ENCODE results near the gene STIP1.

STIP1 gene

GRCh38 chr11:64209563-64209843 is 23.5 kb downstream of the STIP1 start:
- H3K4me2 ChIP-seq (ENCODE audit: low read length, poor library complexity, severe bottlenecking): no peak overlapping the region
- H3K4ac ChIP-seq (ENCODE audit: low read depth in 1 of 2, low read length in 2 of 2): no peak overlapping the region
- peaks cover 27% of the 10 kb centered on the region for H3K4me1 ChIP-seq (ENCODE audit: control insufficient read depth, insufficient read depth, low read depth, low read length)
- H3K9ac ChIP-seq (ENCODE audit: low read length): no peak overlapping the region
- no peak overlapping the region for H2BK12ac ChIP-seq (ENCODE audit: low read length in 2 of 2)
- H2BK120ac ChIP-seq (ENCODE audit: low read depth, low read length): no peak overlapping the region
- H2AK5ac ChIP-seq (ENCODE audit: low read length, severe bottlenecking): no peak overlapping the region
- no peak for DNase-seq
- H4K8ac ChIP-seq (ENCODE audit: low read length): no peak overlapping the region
- H3K27me3 ChIP-seq (ENCODE audit: control insufficient read depth in 1 of 2, insufficient read depth in 1 of 2, low read length in 2 of 2): no peaks in the 10 kb centered on the region
- H3K18ac ChIP-seq (ENCODE audit: low read depth in 1 of 2, low read length in 2 of 2): no peak overlapping the region
- H3K79me1 ChIP-seq (replicated peaks; ENCODE audit: low read length, poor library complexity, severe bottlenecking): peaks cover 12% of the 10 kb centered on the region
- H2BK15ac ChIP-seq (ENCODE audit: low read depth, poor library complexity, severe bottlenecking): no peak overlapping the region
- no peak overlapping the region for H2AFZ ChIP-seq (ENCODE audit: low read depth, low read length)
- WGBS: 93% methylated on average over 8 of the region's 8 CpGs
- no peak overlapping the region for H2BK5ac ChIP-seq (ENCODE audit: low read depth, low read length, poor library complexity, severe bottlenecking)
- no peak overlapping the region for H4K91ac ChIP-seq (ENCODE audit: low read length)
- H3K4me3 ChIP-seq (ENCODE audit: insufficient read depth in 1 of 2, low read depth in 1 of 2, low read length in 2 of 2): no peak overlapping the region
- no peak overlapping the region for H3K23ac ChIP-seq (ENCODE audit: low read length in 2 of 2)
- peaks cover 27 to 55% of the 10 kb centered on the region in 2 experiments for H3K36me3 ChIP-seq (ENCODE audit: control insufficient read depth in 1 of 2, insufficient read depth in 2 of 2, low read depth in 1 of 2, low read length in 2 of 2)
- no peak overlapping the region for H3K27ac ChIP-seq (ENCODE audit: low read length, poor library complexity, severe bottlenecking)
- H3K9me3 ChIP-seq (ENCODE audit: control insufficient read depth, low read length): no peaks in the 10 kb centered on the region
- no peak overlapping the region for H3K14ac ChIP-seq (ENCODE audit: low read length in 2 of 2)

DNA sequence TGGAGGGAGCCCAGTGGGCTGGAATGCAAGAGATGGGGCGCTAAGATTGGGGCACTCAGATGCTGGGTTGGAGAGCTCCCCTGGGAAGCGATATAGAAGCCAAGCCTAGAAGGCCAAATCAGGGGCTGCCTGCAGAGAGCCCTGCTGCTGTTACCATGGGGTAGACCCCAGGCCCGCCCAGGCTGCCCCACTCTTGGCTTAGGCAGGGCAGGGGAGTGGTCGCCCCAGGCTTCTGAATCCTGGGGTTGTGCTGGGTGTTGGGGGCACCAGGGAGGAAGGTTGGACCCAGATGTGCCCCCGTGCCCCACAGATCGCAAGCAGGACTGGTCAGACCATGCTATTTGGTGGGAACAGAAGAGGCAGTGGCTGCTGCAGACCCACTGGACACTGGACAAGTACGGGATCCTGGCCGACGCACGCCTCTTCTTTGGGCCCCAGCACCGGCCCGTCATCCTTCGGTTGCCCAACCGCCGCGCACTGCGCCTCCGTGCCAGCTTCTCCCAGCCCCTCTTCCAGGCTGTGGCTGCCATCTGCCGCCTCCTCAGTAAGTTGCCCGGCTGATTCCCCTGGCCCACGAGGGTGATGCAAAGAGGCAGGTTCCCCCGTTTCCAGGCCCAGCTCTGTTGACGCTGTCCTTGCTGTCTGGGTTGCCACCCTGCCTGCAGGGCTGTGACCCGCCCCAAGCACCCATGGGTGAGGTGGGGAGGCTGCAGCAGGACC is 24.5 kb downstream of the STIP1 start:
- Histone ChIP-seq H3K4me2 (ENCODE audit: low read length, poor library complexity, severe bottlenecking) (no peak overlapping the region), H3K4me3 (ENCODE audit: insufficient read depth in 1 of 2, low read depth in 1 of 2, low read length in 2 of 2) (no peak overlapping the region), H3K9ac (ENCODE audit: low read length) (no peak overlapping the region), H2BK12ac (ENCODE audit: low read length in 2 of 2) (no peak overlapping the region), H3K27ac (ENCODE audit: low read length, poor library complexity, severe bottlenecking) (no peak overlapping the region), H2BK5ac (ENCODE audit: low read depth, low read length, poor library complexity, severe bottlenecking) (no peak overlapping the region), H3K4ac (ENCODE audit: low read depth in 1 of 2, low read length in 2 of 2) (no peak overlapping the region), H3K18ac (ENCODE audit: low read depth in 1 of 2, low read length in 2 of 2) (no peak overlapping the region), H3K27me3 (ENCODE audit: control insufficient read depth in 1 of 2, insufficient read depth in 1 of 2, low read length in 2 of 2) (no peaks in the 10 kb centered on the region), H3K23ac (ENCODE audit: low read length in 2 of 2) (no peak overlapping the region), H3K79me1 (replicated peaks; ENCODE audit: low read length, poor library complexity, severe bottlenecking) (peaks cover 12% of the 10 kb centered on the region), H2AFZ (ENCODE audit: low read depth, low read length) (no peak overlapping the region), H2BK15ac (ENCODE audit: low read depth, poor library complexity, severe bottlenecking) (no peak overlapping the region), H2AK5ac (ENCODE audit: low read length, severe bottlenecking) (no peak overlapping the region), H4K91ac (ENCODE audit: low read length) (no peak overlapping the region), H3K4me1 (ENCODE audit: control insufficient read depth, insufficient read depth, low read depth, low read length) (peaks cover 27% of the 10 kb centered on the region), H4K8ac (ENCODE audit: low read length) (no peak overlapping the region), H2BK120ac (ENCODE audit: low read depth, low read length) (no peak overlapping the region), H3K9me3 (ENCODE audit: control insufficient read depth, low read length) (no peaks in the 10 kb centered on the region), H3K14ac (ENCODE audit: low read length in 2 of 2) (no peak overlapping the region), H3K36me3 (ENCODE audit: control insufficient read depth in 1 of 2, insufficient read depth in 2 of 2, low read depth in 1 of 2, low read length in 2 of 2) (peaks cover 22 to 52% of the 10 kb centered on the region in 2 experiments)
- no peak for DNase-seq
- 96% methylated on average over 24 of the region's 24 CpGs for WGBS

DNA sequence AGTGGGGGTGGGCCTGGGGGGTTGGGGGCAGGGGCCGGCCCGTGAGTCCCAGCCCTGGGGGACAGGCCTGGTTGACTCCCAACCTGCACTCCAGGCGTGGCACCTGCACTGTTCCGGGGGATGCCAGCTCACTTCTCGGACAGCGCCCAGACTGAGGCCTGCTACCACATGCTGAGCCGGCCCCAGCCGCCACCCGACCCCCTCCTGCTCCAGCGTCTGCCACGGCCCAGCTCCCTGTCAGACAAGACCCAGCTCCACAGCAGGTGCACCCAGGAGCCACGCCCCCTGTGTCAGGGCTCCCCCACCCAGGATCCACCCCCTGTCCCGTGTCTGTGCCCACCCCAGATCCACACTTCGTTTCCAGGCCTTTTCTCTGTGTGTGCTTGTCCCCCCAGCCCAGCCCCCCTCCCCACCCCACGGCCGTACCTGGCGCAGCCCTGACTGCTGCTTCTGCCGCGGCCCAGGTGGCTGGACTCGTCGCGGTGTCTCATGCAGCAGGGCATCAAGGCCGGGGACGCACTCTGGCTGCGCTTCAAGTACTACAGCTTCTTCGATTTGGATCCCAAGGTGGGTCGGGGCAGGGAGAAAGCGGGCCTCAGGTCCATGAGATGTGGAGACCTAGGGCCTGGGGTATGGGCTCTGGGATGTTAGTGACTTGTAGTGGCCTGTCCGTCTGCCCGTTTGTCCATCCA is 25.4 kb downstream of the STIP1 start:
- Histone ChIP-seq H4K91ac (ENCODE audit: low read length) (no peak overlapping the region), H3K23ac (ENCODE audit: low read length in 2 of 2) (no peak overlapping the region), H2BK12ac (ENCODE audit: low read length in 2 of 2) (no peak overlapping the region), H3K79me1 (replicated peaks; ENCODE audit: low read length, poor library complexity, severe bottlenecking) (peaks cover 8% of the 10 kb centered on the region), H3K9ac (ENCODE audit: low read length) (no peak overlapping the region), H3K18ac (ENCODE audit: low read depth in 1 of 2, low read length in 2 of 2) (no peak overlapping the region), H3K4me3 (ENCODE audit: insufficient read depth in 1 of 2, low read depth in 1 of 2, low read length in 2 of 2) (no peak overlapping the region), H3K4me2 (ENCODE audit: low read length, poor library complexity, severe bottlenecking) (no peak overlapping the region), H2BK15ac (ENCODE audit: low read depth, poor library complexity, severe bottlenecking) (no peak overlapping the region), H3K27ac (ENCODE audit: low read length, poor library complexity, severe bottlenecking) (no peak overlapping the region), H2BK120ac (ENCODE audit: low read depth, low read length) (no peak overlapping the region), H3K9me3 (ENCODE audit: control insufficient read depth, low read length) (no peaks in the 10 kb centered on the region), H3K14ac (ENCODE audit: low read length in 2 of 2) (no peak overlapping the region), H4K8ac (ENCODE audit: low read length) (no peak overlapping the region), H3K4me1 (ENCODE audit: control insufficient read depth, insufficient read depth, low read depth, low read length) (peaks cover 23% of the 10 kb centered on the region), H2AK5ac (ENCODE audit: low read length, severe bottlenecking) (no peak overlapping the region), H3K4ac (ENCODE audit: low read depth in 1 of 2, low read length in 2 of 2) (no peak overlapping the region), H3K27me3 (ENCODE audit: control insufficient read depth in 1 of 2, insufficient read depth in 1 of 2, low read length in 2 of 2) (no peaks in the 10 kb centered on the region), H2BK5ac (ENCODE audit: low read depth, low read length, poor library complexity, severe bottlenecking) (no peak overlapping the region), H2AFZ (ENCODE audit: low read depth, low read length) (no peak overlapping the region), H3K36me3 (ENCODE audit: control insufficient read depth in 1 of 2, insufficient read depth in 2 of 2, low read depth in 1 of 2, low read length in 2 of 2) (peaks cover 13 to 44% of the 10 kb centered on the region in 2 experiments)
- no peak for DNase-seq
- WGBS: 97% methylated on average over 23 of the region's 30 CpGs

GRCh38 chr11:64216879-64217278 is 30.9 kb downstream of the STIP1 start:
- no peak overlapping the region for H3K27ac ChIP-seq (ENCODE audit: low read length, poor library complexity, severe bottlenecking)
- no peak overlapping the region for H2BK5ac ChIP-seq (ENCODE audit: low read depth, low read length, poor library complexity, severe bottlenecking)
- H2BK120ac ChIP-seq (ENCODE audit: low read depth, low read length): no peak overlapping the region
- H3K4me3 ChIP-seq (ENCODE audit: insufficient read depth in 1 of 2, low read depth in 1 of 2, low read length in 2 of 2): no peak overlapping the region
- no peak overlapping the region for H3K14ac ChIP-seq (ENCODE audit: low read length in 2 of 2)
- peaks cover 2% of the 10 kb centered on the region for H3K4me1 ChIP-seq (ENCODE audit: control insufficient read depth, insufficient read depth, low read depth, low read length)
- no peak overlapping the region for H4K91ac ChIP-seq (ENCODE audit: low read length)
- H2BK15ac ChIP-seq (ENCODE audit: low read depth, poor library complexity, severe bottlenecking): no peak overlapping the region
- no peak overlapping the region for H2AK5ac ChIP-seq (ENCODE audit: low read length, severe bottlenecking)
- no peak overlapping the region for H3K4me2 ChIP-seq (ENCODE audit: low read length, poor library complexity, severe bottlenecking)
- H3K27me3 ChIP-seq (ENCODE audit: control insufficient read depth in 1 of 2, insufficient read depth in 1 of 2, low read length in 2 of 2): no peaks in the 10 kb centered on the region
- H3K9me3 ChIP-seq (ENCODE audit: control insufficient read depth, low read length): no peaks in the 10 kb centered on the region
- DNase-seq: no peak
- H3K36me3 ChIP-seq (ENCODE audit: control insufficient read depth in 1 of 2, insufficient read depth in 2 of 2, low read depth in 1 of 2, low read length in 2 of 2): peaks cover 12 to 28% of the 10 kb centered on the region in 2 experiments
- H2AFZ ChIP-seq (ENCODE audit: low read depth, low read length): no peak overlapping the region
- no peak overlapping the region for H3K9ac ChIP-seq (ENCODE audit: low read length)
- 93% methylated on average over 6 of the region's 6 CpGs for WGBS
- no peak overlapping the region for H4K8ac ChIP-seq (ENCODE audit: low read length)
- no peak overlapping the region for H3K4ac ChIP-seq (ENCODE audit: low read depth in 1 of 2, low read length in 2 of 2)
- H3K23ac ChIP-seq (ENCODE audit: low read length in 2 of 2): no peak overlapping the region
- no peaks in the 10 kb centered on the region for H3K79me1 ChIP-seq (replicated peaks; ENCODE audit: low read length, poor library complexity, severe bottlenecking)
- no peak overlapping the region for H3K18ac ChIP-seq (ENCODE audit: low read depth in 1 of 2, low read length in 2 of 2)
- no peak overlapping the region for H2BK12ac ChIP-seq (ENCODE audit: low read length in 2 of 2)

Measured in mesenchymal stem cell (in vitro differentiated cells and primary cell).